ENCODE results near the gene HEATR5A. TPM values are rescaled to one million over a fixed set of nuclear protein-coding genes. Genes with fewer than 3 reads are reported as not detected.

HEATR5A gene
- total and polyA plus RNA-seq, 2 of the 13 experiments (the other 11 are each of a cell fraction or from before 2014, with no cell fraction given): 36.4 to 105 TPM

DNA sequence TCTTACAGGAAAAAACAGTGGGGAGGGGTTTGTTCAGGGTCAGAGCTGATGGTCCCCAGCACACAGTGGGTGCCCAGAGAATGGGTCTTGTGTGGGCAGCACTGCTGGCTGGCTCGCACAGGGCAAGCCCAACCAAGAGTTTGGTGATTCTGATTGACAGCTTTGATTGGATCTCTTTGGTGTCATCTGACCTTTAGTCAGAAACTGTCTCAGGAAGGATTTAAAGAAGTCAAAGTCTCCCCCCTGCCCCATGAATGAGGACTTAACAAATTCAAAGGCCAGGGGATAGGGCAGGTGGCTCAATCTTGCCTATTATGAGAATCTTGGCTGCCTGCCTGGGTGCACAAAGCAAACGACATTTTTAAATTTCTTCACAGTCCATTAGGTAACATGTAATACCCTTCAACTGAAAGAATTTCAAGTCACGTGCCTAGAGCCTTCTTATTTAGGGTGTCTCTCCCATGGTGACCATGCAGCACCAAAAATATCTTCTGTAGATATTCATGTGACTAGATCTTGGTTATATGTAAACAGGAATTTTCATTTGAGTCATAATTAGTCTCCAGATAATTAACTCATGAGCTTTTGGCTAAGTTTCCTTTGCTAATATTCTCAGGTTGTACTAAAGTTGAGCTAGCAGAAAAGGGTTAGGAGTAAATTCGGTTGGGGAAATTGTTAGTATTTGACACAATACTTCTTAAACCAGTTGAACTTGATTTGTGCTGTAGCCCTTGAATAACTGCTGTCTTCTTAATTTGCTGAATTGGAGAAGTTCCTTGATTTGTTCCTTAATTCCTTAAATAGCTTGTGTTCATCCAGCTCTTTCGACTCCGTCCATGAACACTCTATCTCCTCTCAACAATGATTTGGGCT, 158.3 kb downstream of the HEATR5A start (continued):
- no peak for TF ChIP-seq ZNF468 (CRISPR knock-in tag; IDR thresholded peaks at IDR 0.05)
- TF ChIP-seq, protein P1, sequence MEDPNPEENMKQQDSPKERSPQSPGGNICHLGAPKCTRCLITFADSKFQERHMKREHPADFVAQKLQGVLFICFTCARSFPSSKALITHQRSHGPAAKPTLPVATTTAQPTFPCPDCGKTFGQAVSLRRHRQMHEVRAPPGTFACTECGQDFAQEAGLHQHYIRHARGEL (CRISPR knock-in tag; IDR thresholded peaks at IDR 0.05): no peak
- peak; percentile 96 for TF ChIP-seq NCOA2 (CRISPR knock-in tag; IDR thresholded peaks at IDR 0.05)
- TF ChIP-seq NONO (IDR thresholded peaks at IDR 0.05): no peak
- no peak for TF ChIP-seq NONO (CRISPR knock-in tag; conservative IDR thresholded peaks at IDR 0.05)
- peak; percentile 26; the same call in 1 of the 2 replicates for TF ChIP-seq KLF12 (CRISPR knock-in tag; IDR thresholded peaks at IDR 0.05; ENCODE audit: borderline replicate concordance)
- TF ChIP-seq, protein P2, sequence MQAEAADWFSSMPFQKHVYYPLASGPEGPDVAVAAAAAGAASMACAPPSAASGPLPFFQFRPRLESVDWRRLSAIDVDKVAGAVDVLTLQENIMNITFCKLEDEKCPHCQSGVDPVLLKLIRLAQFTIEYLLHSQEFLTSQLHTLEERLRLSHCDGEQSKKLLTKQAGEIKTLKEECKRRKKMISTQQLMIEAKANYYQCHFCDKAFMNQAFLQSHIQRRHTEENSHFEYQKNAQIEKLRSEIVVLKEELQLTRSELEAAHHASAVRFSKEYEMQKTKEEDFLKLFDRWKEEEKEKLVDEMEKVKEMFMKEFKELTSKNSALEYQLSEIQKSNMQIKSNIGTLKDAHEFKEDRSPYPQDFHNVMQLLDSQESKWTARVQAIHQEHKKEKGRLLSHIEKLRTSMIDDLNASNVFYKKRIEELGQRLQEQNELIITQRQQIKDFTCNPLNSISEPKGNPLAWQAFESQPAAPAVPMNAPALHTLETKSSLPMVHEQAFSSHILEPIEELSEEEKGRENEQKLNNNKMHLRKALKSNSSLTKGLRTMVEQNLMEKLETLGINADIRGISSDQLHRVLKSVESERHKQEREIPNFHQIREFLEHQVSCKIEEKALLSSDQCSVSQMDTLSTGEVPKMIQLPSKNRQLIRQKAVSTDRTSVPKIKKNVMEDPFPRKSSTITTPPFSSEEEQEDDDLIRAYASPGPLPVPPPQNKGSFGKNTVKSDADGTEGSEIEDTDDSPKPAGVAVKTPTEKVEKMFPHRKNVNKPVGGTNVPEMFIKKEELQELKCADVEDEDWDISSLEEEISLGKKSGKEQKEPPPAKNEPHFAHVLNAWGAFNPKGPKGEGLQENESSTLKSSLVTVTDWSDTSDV (CRISPR knock-in tag; IDR thresholded peaks at IDR 0.05): no peak
- TF ChIP-seq ZSCAN20 (CRISPR knock-in tag; IDR thresholded peaks at IDR 0.05; ENCODE audit: borderline replicate concordance): 0 out of 2 replicates have a peak, but pooled peaks have one; percentile 19
- TF ChIP-seq NR2F1 (CRISPR knock-in tag; IDR thresholded peaks at IDR 0.05): peak; percentile 35 to 61; a peak in 2 of 4 replicates
- TF ChIP-seq, protein P3, sequence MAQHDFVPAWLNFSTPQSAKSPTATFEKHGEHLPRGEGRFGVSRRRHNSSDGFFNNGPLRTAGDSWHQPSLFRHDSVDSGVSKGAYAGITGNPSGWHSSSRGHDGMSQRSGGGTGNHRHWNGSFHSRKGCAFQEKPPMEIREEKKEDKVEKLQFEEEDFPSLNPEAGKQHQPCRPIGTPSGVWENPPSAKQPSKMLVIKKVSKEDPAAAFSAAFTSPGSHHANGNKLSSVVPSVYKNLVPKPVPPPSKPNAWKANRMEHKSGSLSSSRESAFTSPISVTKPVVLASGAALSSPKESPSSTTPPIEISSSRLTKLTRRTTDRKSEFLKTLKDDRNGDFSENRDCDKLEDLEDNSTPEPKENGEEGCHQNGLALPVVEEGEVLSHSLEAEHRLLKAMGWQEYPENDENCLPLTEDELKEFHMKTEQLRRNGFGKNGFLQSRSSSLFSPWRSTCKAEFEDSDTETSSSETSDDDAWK (CRISPR knock-in tag; IDR thresholded peaks at IDR 0.05): no peak
- TF ChIP-seq RFX1 (IDR thresholded peaks at IDR 0.05): no peak
- TF ChIP-seq DPF2 (CRISPR knock-in tag; IDR thresholded peaks at IDR 0.05; ENCODE audit: borderline replicate concordance, low read depth): peak; percentile 52
- TF ChIP-seq ZNF383 (CRISPR knock-in tag; IDR thresholded peaks at IDR 0.05; ENCODE audit: borderline replicate concordance): no peak
- TF ChIP-seq, protein P4, sequence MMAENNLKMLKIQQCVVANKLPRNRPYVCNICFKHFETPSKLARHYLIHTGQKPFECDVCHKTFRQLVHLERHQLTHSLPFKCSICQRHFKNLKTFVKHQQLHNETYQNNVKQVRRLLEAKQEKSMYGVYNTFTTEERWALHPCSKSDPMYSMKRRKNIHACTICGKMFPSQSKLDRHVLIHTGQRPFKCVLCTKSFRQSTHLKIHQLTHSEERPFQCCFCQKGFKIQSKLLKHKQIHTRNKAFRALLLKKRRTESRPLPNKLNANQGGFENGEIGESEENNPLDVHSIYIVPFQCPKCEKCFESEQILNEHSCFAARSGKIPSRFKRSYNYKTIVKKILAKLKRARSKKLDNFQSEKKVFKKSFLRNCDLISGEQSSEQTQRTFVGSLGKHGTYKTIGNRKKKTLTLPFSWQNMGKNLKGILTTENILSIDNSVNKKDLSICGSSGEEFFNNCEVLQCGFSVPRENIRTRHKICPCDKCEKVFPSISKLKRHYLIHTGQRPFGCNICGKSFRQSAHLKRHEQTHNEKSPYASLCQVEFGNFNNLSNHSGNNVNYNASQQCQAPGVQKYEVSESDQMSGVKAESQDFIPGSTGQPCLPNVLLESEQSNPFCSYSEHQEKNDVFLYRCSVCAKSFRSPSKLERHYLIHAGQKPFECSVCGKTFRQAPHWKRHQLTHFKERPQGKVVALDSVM (CRISPR knock-in tag; IDR thresholded peaks at IDR 0.05): no peak
- no peak for TF ChIP-seq ZNF564 (CRISPR knock-in tag; IDR thresholded peaks at IDR 0.05)
- TF ChIP-seq, protein P5, sequence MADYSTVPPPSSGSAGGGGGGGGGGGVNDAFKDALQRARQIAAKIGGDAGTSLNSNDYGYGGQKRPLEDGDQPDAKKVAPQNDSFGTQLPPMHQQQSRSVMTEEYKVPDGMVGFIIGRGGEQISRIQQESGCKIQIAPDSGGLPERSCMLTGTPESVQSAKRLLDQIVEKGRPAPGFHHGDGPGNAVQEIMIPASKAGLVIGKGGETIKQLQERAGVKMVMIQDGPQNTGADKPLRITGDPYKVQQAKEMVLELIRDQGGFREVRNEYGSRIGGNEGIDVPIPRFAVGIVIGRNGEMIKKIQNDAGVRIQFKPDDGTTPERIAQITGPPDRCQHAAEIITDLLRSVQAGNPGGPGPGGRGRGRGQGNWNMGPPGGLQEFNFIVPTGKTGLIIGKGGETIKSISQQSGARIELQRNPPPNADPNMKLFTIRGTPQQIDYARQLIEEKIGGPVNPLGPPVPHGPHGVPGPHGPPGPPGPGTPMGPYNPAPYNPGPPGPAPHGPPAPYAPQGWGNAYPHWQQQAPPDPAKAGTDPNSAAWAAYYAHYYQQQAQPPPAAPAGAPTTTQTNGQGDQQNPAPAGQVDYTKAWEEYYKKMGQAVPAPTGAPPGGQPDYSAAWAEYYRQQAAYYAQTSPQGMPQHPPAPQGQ (CRISPR knock-in tag; IDR thresholded peaks at IDR 0.05; ENCODE audit: borderline replicate concordance): peak; percentile 94; the same call in 1 of the 2 replicates
